HG03196 (cell line): ENCODE data around the gene PRDM11.

Source experiments
- ATAC-seq: cut with Tn5 transposase; IDR thresholded peaks from one replicate; pipeline ENCODE4 v1.9.1; 2021; ENCODE audit not compliant: unreplicated experiment

Gene PRDM11

GRCh38 chr11:45141171-45141570, 5.3 kb upstream of the PRDM11 start:
- ATAC-seq = no peak

GRCh38 chr11:45141631-45142030, 4.8 kb upstream of the PRDM11 start:
- ATAC-seq = no peak

GRCh38 chr11:45142241-45143055, 4.0 kb upstream of the PRDM11 start:
- no peak for ATAC-seq

GRCh38 chr11:45143494-45143893, 2.9 kb upstream of the PRDM11 start:
- ATAC-seq = no peak

GRCh38 chr11:45144126-45145082, 2.0 kb upstream of the PRDM11 start:
- ATAC-seq = no peak

- no peak for ATAC-seq
Observed at GRCh38 chr11:45145083-45145378, 1.4 kb upstream of the PRDM11 start.

- ATAC-seq = no peak
Observed at GRCh38 chr11:45145379-45146071, 914 bp upstream of the PRDM11 start.

- peak; percentile 97 for ATAC-seq
Observed at GRCh38 chr11:45147017-45147728, 734 bp downstream of the PRDM11 start.

- no peak for ATAC-seq
Observed at GRCh38 chr11:45147891-45148675, 1.6 kb downstream of the PRDM11 start.

GRCh38 chr11:45149483-45150056, 3.1 kb downstream of the PRDM11 start:
- no peak for ATAC-seq

GRCh38 chr11:45150301-45150700, 3.9 kb downstream of the PRDM11 start:
- no peak for ATAC-seq

GRCh38 chr11:45150943-45151342, 4.5 kb downstream of the PRDM11 start:
- no peak for ATAC-seq

GRCh38 chr11:45151362-45151982, 5.0 kb downstream of the PRDM11 start:
- ATAC-seq = no peak

- no peak for ATAC-seq
Observed at GRCh38 chr11:45152740-45153595, 6.5 kb downstream of the PRDM11 start.

GRCh38 chr11:45154276-45154675, 7.8 kb downstream of the PRDM11 start:
- ATAC-seq = no peak

GRCh38 chr11:45155058-45155551, 8.7 kb downstream of the PRDM11 start:
- ATAC-seq = no peak

- ATAC-seq = no peak
Observed at GRCh38 chr11:45155627-45156180, 9.3 kb downstream of the PRDM11 start.

GRCh38 chr11:45156201-45156600, 9.8 kb downstream of the PRDM11 start:
- ATAC-seq = no peak
